GM18511 (cell line): Measurements from ENCODE around the gene GPHN.
A peak's percentile ranks its signal among the peaks of the same experiment; 100 is the strongest.

Source experiments
- ATAC-seq: cut with Tn5 transposase; IDR thresholded peaks from one replicate; pipeline ENCODE4 v1.9.1; 2021; ENCODE audit warnings: mild to moderate bottlenecking, moderate library complexity; ENCODE audit not compliant: unreplicated experiment

Gene GPHN

DNA sequence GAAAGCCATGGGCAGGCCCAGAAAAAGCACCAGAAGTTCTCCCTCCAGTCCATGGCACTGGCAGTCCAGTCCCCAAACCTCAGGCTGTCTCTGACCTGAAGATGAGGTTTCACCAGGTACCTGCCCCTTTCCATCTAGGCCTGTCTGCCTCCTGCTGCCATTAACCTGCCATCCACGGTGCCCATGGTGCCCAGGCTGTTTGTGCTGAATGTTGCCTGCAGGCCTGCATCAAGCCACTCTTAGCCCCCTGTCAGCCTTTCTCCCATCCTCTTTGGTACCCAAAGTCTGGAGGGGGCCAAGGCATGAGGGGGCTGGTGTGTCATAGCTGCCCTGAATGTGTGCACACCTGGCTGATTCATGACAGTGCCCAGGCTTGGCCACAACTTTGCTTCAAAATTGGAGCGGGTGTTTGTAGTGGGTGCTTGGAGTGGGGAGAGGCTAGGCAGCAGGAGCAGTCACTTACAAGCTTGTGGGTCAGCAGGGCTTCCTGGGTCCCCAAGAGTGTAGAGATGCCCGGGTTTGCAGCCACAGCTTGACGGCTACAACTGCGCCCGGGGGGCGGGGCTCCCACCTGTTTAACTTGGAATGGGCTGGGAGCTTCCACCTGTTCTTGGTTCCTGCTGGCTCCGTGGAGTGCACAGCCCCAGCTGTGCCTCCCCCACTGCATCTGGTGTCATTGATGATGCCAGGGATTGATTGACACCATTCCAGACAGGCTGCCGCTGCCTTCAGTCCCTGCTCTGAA, 88.5 kb downstream of the GPHN start:
- ATAC-seq = no peak

DNA sequence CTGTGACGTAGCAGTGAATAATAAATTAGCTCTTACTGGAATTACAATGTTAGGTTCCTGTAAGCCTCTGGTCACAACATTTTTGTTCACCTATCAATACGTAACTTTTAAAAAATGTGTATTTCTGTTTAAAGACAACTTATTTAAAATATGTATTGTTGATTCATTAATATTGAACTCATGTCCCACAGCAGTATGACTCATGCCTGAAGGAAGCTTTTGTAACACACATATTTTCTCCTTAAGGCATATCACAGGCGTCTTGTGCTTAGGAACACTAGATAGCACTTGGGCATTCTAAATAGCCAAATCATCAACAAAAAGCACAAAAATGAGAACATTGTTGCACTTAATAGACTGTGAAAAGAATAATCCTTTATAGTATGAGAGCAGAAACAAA, 92.5 kb downstream of the GPHN start:
- ATAC-seq = no peak

DNA sequence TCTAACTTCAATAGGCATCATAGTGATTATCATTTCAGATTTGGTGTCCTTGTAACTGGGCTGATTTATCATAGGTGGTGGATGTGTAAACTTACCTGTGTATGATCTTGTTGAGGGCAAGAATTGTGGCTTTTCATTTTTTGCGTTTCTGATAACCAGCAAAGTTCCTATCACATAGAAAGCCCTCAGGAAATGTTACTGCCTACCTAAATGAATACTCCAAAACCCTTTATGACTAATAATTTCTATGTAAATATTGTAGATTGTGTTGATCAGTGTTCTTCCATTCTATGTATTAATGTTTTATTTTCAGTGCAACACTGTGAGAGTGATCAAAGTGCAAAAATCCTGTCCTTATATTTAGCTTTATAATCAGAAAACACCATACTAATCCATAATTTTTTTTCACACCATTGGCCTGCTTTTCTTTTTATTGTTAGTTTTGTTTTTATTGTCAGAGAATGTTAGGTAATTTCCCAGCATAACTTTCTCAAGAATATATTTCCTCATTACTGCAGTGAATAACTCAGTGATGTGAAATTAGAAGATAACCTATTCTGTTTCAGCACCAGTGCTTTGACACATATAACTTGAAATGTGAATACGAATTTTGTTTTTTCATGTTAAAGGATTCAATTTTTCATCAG, 94.1 kb downstream of the GPHN start:
- ATAC-seq = no peak

DNA sequence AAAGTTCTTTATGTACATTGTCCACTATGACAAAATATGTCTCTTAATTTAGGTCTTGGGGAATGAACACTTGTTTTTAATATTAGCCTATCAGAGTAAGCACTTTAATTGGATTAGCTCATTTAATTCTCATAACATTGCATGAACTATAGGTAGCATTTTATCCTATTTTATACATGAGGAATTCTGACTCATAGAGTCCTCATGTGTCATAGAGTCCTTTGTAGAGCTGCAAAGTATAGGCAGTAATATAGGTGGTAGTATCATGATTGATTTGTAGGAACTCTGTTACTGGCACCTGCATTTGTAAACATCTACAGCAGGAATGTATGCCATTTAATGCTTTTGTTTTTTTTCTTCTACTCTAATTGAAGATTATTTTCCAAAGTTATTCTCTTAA, 96.0 kb downstream of the GPHN start:
- no peak for ATAC-seq

DNA sequence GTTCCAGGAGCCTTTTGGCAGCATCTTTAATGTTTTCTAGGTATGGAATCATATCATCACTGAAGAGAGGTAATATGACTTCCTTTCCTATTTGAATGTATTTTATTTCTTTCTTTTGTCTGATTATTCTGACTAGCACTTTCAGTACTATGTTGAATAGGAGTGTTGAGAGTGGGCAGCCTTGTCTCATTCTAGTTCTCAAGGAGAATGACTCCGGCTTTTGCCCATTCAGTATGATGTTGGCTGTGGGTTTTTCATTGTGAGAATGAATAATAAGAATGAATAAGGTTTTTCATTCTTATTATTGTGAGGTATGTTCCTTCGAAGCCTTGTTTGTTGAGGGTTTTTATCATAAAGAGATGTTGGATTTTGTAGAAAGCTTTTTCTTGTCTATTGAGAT, 98.9 kb downstream of the GPHN start:
- ATAC-seq = no peak

DNA sequence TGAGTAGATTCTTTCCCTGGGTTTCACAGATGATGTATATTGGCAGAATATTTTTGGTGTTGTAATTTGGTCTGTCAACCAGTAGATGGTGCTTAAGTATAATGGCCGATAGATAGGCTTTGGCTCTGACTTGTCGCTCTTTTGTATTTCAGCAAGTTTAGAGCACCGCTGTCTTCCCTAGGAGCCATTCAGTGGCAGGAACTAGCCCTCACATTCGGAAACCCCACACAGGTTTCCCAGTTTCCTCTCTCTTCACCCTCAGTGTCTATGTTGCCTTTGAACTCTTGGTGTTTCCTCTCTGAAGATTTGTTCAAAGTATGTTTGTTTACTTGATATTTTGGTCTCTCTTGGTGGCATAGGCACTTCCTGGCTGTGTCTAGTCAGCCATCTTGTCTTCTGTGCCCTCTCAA, 102.2 kb downstream of the GPHN start:
- ATAC-seq = no peak

DNA sequence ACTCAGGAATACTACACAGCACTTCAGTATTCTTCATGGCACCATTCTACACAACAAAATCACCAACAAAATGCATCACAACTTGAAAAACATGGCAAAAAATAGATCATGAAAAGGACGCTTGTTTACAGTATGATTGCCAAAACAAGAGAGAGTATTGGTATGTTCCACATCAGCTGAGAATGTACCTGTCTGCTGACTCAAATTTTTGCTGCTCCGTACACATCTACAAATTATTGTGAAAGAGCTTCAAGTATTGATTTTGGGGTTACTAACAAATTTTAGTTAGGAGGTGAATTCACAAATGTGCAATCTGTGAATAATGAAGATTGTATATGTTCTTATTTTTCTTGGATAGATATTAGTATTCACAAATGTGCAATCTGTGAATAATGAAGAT, 105.4 kb downstream of the GPHN start:
- no peak for ATAC-seq

DNA sequence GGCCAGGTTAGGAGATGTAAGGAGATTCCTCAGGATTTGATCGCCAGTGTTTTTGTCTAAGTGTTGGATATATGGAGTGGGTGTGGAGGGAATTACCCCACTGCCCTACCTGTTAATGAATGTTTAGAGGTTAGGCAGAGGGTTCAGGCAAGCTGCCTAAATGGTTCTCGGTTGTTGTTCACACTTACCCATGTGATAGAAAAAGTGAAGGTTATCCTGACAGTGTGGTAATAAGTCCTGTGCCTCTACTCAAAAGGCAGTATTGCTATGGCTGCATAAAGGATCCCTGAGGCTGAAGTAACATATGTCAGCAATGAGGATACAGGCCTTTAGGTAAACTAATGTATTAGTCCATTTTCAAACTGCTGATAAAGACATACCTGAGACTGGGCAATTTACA, 112.0 kb downstream of the GPHN start:
- no peak for ATAC-seq

DNA sequence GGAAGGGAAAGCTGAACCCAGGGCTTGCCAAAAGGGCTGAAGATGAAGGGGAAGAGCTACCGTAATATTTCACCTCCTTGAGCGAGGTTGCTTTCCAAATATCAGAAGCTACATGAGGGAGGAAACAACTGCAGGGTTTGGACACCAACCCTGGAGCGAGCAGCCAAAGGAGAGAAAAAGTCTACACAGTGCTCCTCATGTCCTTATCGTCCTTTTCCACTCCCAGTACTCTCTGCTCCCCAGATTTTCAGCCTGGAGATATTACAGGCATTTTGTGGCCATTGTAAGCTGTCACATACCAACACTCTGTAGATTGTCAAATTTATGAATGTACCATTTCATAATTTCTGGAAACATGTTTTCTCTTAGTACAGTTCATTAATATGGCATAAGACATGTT, 115.9 kb downstream of the GPHN start:
- no peak for ATAC-seq

DNA sequence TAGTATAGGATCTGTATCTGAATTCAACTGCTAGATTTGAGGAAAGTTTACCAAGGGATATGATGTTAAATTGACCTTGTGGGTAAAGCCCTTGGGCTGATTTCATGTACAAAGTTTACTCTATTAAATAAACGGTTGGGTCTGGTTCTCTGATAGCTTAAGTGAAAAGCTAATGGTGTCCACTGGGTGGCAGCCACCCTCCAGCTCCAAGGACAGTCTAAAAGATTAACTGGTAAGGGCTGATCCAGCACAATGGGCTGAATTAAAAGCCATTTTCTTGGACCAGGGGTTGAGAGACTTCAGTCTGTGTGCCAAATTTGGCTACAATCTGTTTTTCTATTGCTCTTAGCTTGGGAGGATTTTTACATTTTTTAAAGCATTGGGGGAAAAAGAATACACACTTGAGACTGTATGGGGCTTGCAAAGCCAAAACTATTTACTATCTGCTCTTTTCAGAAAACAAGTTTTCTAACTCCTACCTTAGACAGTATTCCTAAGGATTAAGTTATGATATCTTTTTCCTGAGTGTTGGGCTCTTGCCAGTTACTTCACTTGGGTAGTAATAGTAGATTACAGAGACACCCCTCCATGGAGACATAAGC, 116.5 kb downstream of the GPHN start:
- ATAC-seq = no peak

DNA sequence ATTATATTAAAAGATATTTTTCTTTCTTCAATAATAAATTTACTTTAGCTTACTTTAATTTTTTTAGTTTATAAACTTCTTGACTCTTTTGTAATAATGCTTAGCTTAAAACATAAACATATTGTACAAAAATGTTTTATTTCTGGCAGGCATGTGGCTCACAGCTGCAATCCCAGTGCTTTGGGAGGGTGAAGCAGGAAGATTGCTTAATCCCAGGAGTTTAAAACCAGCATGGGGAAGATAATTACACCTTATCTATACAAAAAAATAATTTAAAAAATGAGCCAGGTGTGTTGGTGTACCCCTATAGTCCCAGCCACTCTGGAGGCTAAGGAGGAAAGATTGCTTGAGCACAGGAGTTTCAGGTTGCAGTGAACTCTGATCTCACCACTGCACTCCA, 120.7 kb downstream of the GPHN start:
- ATAC-seq = no peak

DNA sequence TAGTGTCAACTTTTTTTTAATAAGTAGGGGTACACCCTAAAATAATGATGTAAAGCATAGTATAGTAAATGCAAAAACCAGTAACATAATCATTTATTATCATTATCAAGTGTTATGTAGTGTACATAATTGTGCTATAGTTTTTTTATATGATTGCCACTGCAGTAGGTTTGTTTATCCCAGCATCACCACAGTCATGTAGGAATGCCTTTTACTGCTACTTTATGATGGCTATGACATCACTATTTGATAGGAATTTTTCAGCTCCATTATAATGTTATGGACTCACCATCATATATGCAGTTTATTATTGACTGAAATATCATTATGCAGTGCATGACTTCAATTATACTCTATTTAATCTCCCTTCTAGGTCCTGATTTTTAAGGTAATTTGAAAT, 121.6 kb downstream of the GPHN start:
- no peak for ATAC-seq

DNA sequence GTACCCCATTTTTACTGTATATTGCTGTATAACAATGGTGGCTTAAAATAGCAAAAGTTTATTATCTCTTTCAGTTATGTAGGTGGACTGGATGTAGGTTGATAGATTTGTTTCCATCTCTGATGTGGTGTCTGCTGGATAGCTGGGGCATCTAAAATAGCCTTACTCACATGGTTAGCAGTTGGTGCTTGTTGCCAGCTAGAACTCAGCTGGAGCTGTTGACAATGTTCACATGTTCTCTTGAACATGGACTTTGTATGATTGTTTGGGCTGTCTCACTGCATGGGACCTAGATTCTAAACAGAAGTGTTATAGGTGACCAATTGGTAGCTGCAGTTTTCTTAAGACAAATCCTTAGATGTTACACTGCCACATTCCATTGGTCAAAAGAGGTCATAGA, 126.9 kb downstream of the GPHN start:
- no peak for ATAC-seq

DNA sequence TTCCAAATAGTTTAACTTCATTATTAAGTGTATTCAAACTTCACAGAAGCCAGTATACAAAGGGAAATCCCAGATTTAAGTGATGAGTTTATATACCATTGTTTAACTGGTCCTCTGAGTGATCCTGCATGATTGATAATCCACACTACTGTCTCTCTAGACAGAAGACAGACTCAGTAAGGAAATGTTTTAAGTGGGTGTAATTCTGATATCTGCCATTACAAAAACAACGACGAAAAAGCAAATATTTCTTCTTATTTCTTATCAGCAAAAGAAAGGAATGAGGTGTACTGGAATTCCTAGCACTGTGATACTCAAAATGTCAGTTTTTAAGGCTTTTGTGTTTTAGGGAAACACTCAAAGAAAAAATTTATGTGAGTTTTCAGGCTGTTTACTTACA, 127.5 kb downstream of the GPHN start:
- ATAC-seq = no peak

DNA sequence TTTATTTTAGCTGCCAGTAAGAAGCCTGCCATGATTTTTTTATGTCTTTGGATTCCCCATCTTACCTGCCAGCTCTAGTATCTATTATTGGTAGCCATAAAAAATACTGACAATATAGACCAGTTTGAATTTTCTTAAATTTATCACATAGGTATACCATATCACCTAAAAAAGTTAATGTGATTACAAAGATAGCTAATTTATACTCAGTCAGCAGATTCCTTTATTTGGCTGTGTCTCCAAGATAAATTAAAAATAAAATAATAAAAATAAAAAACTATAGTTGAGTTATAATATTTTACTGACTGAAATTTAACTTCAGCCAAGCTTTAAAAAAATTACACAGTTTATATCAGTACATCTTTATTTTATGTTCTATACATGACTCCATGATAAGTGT, 128.3 kb downstream of the GPHN start:
- ATAC-seq = no peak

DNA sequence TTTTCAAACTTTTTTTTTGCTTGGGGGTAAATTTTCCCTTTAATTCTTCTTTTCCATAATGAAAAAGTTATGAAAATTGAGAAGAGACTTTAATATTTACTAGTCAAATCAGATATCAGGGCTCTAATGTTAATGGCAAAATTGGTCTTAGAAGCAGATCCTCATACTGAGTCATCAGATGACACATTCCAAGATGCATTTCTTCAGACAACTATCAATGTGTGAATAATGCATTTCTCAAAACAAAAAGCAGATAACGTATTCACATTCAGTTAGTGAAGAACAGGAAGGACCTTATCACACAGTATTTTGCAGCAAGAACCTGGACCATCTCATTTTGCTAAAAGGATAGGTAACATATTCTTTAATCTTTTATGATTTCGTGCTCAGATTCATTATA, 130.7 kb downstream of the GPHN start:
- no peak for ATAC-seq

DNA sequence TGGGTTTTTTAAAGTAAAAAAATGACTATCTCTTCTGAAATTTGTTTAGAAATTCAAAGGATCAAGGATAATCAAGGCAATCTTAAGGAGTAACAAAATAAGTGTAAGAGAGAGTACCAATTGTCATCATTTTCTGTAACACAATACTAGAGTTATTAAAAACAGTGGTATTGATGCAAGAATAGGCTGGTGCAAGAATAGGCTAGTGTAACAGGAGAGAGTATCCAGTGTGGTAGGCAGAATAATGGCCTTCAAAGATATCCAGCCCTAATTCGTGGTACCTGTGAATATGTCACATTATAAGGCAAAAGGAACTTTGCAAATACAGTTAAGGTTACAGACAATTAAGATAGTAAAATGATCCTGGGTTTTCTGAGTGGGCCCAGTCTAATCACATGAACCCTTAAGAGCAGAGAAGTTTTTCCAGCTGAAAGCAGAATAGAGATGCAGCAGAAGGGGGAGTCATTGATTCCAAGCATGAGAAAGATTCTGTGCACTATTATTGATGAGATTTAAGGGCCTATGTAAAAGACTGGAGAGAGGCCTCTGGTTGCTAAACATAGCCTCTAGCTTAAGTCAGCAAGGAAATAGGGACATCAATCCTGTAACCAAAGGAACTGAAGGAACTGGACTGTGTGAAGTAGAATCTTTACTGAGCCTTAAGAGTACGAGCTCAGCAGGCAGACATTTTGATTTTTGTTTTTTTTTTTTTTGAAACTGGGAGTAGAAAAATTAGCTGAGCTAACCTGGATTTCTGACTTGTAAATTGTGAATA, 134.1 kb downstream of the GPHN start:
- ATAC-seq = no peak

DNA sequence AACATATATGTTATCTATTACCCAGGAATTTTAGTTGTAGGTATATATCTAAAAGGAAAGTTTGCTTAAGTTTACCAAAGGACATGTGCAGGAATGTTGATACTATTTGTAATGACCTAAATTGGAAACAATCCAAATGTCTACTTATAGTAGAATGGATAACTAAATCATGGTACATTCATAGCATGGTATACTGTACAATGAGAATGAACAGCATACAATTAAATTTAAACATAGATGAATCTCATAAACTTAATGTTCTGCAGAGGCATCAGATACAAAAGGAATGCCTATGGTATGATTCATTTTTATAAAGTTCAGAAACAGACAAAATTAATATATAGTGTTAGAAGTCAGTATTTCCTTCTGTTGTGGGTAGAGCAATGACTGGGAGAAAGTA, 135.4 kb downstream of the GPHN start:
- no peak for ATAC-seq

DNA sequence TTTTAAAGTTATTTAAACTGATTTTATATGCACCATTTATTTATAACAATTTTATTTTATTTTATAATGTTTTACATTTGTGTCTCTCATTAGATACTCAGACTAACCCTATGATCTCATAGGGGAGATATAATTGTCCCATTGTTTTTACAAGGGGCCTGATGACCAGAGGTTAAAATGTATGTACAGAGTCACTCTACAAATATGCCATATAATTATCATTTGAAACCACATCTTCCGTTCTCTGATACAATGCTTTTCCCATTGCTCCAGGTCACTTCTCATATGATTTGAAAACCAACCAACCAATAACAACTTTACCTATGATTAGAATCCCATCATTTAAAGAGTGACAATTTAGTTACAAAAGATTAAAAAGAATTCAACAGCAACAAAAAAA, 137.8 kb downstream of the GPHN start:
- ATAC-seq = no peak

DNA sequence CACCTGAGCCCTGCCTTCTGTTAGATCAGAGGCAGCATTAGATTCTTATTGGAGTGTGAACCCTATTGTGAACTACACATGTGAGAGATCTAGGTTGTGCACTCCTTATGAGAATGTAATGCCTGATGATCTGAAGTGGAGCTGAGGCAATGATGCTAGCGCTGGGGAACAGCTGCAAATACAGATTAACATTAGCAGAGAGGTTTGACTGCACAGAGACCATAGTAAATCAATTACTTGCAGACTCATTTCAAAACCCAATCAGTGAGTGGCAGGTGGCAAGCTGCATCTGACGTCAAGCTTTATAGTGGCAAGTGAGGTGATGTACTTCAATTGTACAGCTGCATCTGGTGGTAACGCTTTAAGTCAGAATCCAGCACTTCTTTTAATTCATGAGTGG, 141.6 kb downstream of the GPHN start:
- ATAC-seq = peak; percentile 76

DNA sequence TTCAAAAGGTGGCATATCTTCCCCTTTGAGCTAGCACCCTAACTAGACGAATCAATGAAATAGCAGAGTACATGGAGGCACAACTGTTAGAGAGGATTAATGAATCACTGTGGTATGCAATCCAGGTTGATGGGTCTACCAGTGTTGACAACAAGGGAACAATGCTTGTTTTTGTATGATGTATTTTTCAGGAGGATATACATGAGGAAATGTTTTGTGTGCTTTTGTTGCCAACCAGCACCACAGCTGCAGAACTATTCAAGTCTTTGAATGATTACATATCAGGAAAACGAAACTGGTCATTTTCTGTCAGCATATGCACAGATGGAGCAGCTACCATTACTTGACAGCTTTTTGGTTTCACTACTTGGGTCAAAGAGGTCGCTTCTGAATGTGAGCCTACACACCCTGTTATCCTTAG, 142.6 kb downstream of the GPHN start:
- peak; percentile 51 for ATAC-seq
